Measurements from ENCODE around the gene CREM. TPM values are rescaled to one million over a fixed set of nuclear protein-coding genes. Genes with fewer than 3 reads are reported as not detected.

Gene CREM
- total RNA-seq, 1 experiment from 2014 or later: 21.4 TPM

DNA sequence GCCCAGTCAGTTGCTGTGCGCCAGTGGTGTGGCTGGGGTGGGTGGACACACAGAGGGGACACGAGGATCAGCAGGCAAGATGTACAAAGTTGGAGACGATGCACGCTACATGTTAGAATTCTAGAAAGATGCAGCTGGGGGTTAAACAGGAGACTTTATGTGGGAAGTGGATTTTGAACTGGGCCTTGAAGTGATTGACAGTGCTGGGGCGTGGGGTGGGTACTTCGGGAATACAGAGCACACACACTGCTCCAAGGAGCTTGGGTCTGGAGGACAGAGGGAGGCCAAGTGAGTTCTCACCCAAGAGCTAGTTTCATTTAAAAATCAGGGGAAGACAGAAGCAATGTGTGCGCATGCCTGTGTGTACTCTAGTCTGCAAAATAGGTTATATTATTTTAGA lies 87.1 kb downstream of the CREM start:
- CTCF ChIA-PET: interaction anchor here (0.6 to 1.7 kb wide), 2 partner anchors 18 to 87 kb away, joined by 3 to 4 read pairs; no protein-coding TSS in a partner anchor
- Histone ChIP-seq H3K4me1 (ENCODE audit: control insufficient read depth in 1 of 2, insufficient read depth in 2 of 2, low read length in 2 of 2) (peaks cover 0 to 10% of the 10 kb centered on the region in 2 experiments; a peak in 3 of 4 replicates), H3K4me3 (replicated peaks in 1 of 2; ENCODE audit: low read depth in 1 of 2, low read length in 2 of 2) (no peak overlapping the region), H3K36me3 (ENCODE audit: control insufficient read depth in 1 of 2, insufficient read depth in 2 of 2, low read length in 2 of 2) (no peaks in the 10 kb centered on the region), H2AFZ (ENCODE audit: low read depth, low read length, poor library complexity, severe bottlenecking) (no peak overlapping the region), H3K9me3 (ENCODE audit: control insufficient read depth in 1 of 2, insufficient read depth in 1 of 2, low read depth in 1 of 2, low read length in 2 of 2) (no peaks in the 10 kb centered on the region), H3K4me2 (ENCODE audit: low read length) (no peak overlapping the region), H3K79me2 (ENCODE audit: insufficient read depth, low read length) (no peaks in the 10 kb centered on the region), H3K27me3 (ENCODE audit: insufficient read depth, low read length) (no peaks in the 10 kb centered on the region), H3K27ac (ENCODE audit: low read depth, low read length) (no peak overlapping the region), H4K20me1 (ENCODE audit: insufficient read depth) (no peaks in the 10 kb centered on the region), H3K9ac (ENCODE audit: low read length) (no peak overlapping the region), H3K9me2 (ENCODE audit: insufficient read depth) (no peaks in the 10 kb centered on the region)
- no TSS peak for BruUV-seq (replicated peaks)
- RAD21 ChIA-PET (ENCODE audit: low non-redundant PET in 1 of 2, low total read pairs in 2 of 2, uncharacterized antibody in 2 of 2, unreplicated experiment in 2 of 2): no interaction called here
- DNase-seq (ENCODE audit: low read depth, low spot score) (no peak), ATAC-seq (no peak)
- intact Hi-C loops (cut with micrococcal nuclease): no loop called here
- TF ChIP-seq, protein P1, sequence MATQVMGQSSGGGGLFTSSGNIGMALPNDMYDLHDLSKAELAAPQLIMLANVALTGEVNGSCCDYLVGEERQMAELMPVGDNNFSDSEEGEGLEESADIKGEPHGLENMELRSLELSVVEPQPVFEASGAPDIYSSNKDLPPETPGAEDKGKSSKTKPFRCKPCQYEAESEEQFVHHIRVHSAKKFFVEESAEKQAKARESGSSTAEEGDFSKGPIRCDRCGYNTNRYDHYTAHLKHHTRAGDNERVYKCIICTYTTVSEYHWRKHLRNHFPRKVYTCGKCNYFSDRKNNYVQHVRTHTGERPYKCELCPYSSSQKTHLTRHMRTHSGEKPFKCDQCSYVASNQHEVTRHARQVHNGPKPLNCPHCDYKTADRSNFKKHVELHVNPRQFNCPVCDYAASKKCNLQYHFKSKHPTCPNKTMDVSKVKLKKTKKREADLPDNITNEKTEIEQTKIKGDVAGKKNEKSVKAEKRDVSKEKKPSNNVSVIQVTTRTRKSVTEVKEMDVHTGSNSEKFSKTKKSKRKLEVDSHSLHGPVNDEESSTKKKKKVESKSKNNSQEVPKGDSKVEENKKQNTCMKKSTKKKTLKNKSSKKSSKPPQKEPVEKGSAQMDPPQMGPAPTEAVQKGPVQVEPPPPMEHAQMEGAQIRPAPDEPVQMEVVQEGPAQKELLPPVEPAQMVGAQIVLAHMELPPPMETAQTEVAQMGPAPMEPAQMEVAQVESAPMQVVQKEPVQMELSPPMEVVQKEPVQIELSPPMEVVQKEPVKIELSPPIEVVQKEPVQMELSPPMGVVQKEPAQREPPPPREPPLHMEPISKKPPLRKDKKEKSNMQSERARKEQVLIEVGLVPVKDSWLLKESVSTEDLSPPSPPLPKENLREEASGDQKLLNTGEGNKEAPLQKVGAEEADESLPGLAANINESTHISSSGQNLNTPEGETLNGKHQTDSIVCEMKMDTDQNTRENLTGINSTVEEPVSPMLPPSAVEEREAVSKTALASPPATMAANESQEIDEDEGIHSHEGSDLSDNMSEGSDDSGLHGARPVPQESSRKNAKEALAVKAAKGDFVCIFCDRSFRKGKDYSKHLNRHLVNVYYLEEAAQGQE (IDR thresholded peaks at IDR 0.05; ENCODE audit: low read depth): no peak
- TF ChIP-seq SP1 (IDR thresholded peaks at IDR 0.05; ENCODE audit: low read depth): no peak
- no peak for TF ChIP-seq RAD21 (IDR thresholded peaks at IDR 0.05; ENCODE audit: low read depth)
- POLR2A ChIA-PET: no interaction called here

DNA sequence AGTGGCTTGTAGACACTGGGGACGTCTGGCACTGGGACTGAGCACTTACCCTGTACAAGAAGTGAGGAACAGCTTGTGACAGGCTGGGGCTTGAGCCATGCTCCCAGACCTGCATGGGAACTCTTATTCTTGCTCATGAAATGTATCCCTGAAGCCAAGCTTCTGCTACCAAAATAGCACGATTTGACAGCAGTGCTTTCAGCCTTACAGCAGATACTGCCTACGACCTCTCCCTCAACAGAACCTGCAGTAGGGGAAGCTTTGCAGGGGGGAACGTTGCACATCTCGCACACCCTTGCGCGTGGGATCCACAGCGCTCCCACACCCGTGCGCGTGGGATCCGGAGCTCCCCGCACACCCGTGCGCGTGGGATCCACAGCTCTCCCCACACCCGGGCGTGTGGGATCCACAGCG lies 88.0 kb downstream of the CREM start:
- no peaks in the 10 kb centered on the region for H3K9me3 ChIP-seq (ENCODE audit: control insufficient read depth in 1 of 2, insufficient read depth in 1 of 2, low read depth in 1 of 2, low read length in 2 of 2)
- BruUV-seq (replicated peaks): no TSS peak
- ATAC-seq (no peak), DNase-seq (ENCODE audit: low read depth, low spot score) (no peak)
- H4K20me1 ChIP-seq (ENCODE audit: insufficient read depth): no peaks in the 10 kb centered on the region
- peaks cover 0 to 13% of the 10 kb centered on the region in 2 experiments; a peak in 3 of 4 replicates for H3K4me1 ChIP-seq (ENCODE audit: control insufficient read depth in 1 of 2, insufficient read depth in 2 of 2, low read length in 2 of 2)
- no peaks in the 10 kb centered on the region for H3K27me3 ChIP-seq (ENCODE audit: insufficient read depth, low read length)
- no peak overlapping the region for H3K4me3 ChIP-seq (replicated peaks in 1 of 2; ENCODE audit: low read depth in 1 of 2, low read length in 2 of 2)
- H3K9me2 ChIP-seq (ENCODE audit: insufficient read depth): no peaks in the 10 kb centered on the region
- no peaks in the 10 kb centered on the region for H3K36me3 ChIP-seq (ENCODE audit: control insufficient read depth in 1 of 2, insufficient read depth in 2 of 2, low read length in 2 of 2)
- no peak overlapping the region for H2AFZ ChIP-seq (ENCODE audit: low read depth, low read length, poor library complexity, severe bottlenecking)
- H3K27ac ChIP-seq (ENCODE audit: low read depth, low read length): no peak overlapping the region
- no peak for TF ChIP-seq ELF1 (IDR thresholded peaks at IDR 0.05; ENCODE audit: borderline replicate concordance, low read depth)
- TF ChIP-seq, protein P1 (IDR thresholded peaks at IDR 0.05; ENCODE audit: low read depth): no peak
- no peaks in the 10 kb centered on the region for H3K79me2 ChIP-seq (ENCODE audit: insufficient read depth, low read length)
- POLR2A ChIA-PET: no interaction called here
- no peak overlapping the region for H3K9ac ChIP-seq (ENCODE audit: low read length)
- CTCF ChIA-PET: no interaction called here
- no peak overlapping the region for H3K4me2 ChIP-seq (ENCODE audit: low read length)
- intact Hi-C loops (cut with micrococcal nuclease): loop anchor here (5.0 kb wide), 1 partner anchor 557 kb away; no protein-coding TSS in a partner anchor
- RAD21 ChIA-PET (ENCODE audit: low non-redundant PET in 1 of 2, low total read pairs in 2 of 2, uncharacterized antibody in 2 of 2, unreplicated experiment in 2 of 2): no interaction called here

Measured in HCT116 (cell line).